Osteocyte (in vitro differentiated cells): ENCODE measurements around the gene TAC3. TPM values are rescaled to one million over a fixed set of nuclear protein-coding genes. Genes with fewer than 3 reads are reported as not detected.
"Not testable (repeated sequence)": the region's sequence is repeated elsewhere in the genome, so short reads cannot be mapped to it uniquely, and the experiment has no call there.

Experiments used
- DNase-seq: peaks from one replicate; pipeline ENCODE4 v3.0.0; 2021; ENCODE audit warnings: mixed read lengths; ENCODE audit not compliant: unreplicated experiment; ENCODE audit errors: extremely low spot score
- H3K27ac Mint-ChIP-seq: one replicate; pipeline ENCODE4 v1.8.0; 2021; ENCODE audit warnings: mild to moderate bottlenecking, mixed read lengths; ENCODE audit not compliant: unreplicated experiment
- H3K27me3 Mint-ChIP-seq: one replicate; pipeline ENCODE4 v1.8.0; 2021; ENCODE audit warnings: mixed read lengths; ENCODE audit not compliant: unreplicated experiment
- H3K36me3 Mint-ChIP-seq: one replicate; pipeline ENCODE4 v1.8.0; 2021; ENCODE audit warnings: mixed read lengths; ENCODE audit not compliant: unreplicated experiment
- H3K4me1 Mint-ChIP-seq: one replicate; pipeline ENCODE4 v1.8.0; 2021; ENCODE audit warnings: mixed read lengths; ENCODE audit not compliant: unreplicated experiment
- H3K4me3 Mint-ChIP-seq: one replicate; pipeline ENCODE4 v1.8.0; 2021; ENCODE audit warnings: mild to moderate bottlenecking, moderate library complexity, mixed read lengths; ENCODE audit not compliant: unreplicated experiment
- H3K9me3 Mint-ChIP-seq: one replicate; pipeline ENCODE4 v1.8.0; 2021; ENCODE audit warnings: mixed read lengths; ENCODE audit not compliant: unreplicated experiment
- CTCF ChIP-seq: fragments of 200-600 bp; sonication (generic); IDR thresholded peaks from 2 replicates; pipeline ENCODE4 v1.5.0; 2021; ENCODE audit warnings: antibody characterized with exemption, mild to moderate bottlenecking, moderate library complexity
- total RNA-seq: library from RNA; stranded (reverse); gene quantifications from 2 replicates; pipeline ENCODE4 v1.2.1, GENCODE V29; 2021

Gene TAC3
- total RNA-seq, 1 donor from 2014 or later, result not detected

GRCh38 chr12:56980268-56980667 lies 36.1 kb downstream of the TAC3 start:
- Mint-ChIP-seq H3K27me3 (peaks cover 16% of the 10 kb centered on the region), H3K4me3 (no peak overlapping the region), H3K27ac (no peak overlapping the region), H3K4me1 (no peaks in the 10 kb centered on the region), H3K36me3 (no peaks in the 10 kb centered on the region), H3K9me3 (no peaks in the 10 kb centered on the region)
- no peak for TF ChIP-seq CTCF
- DNase-seq, result no peak

- no peak for TF ChIP-seq CTCF
- Mint-ChIP-seq H3K36me3 (no peaks in the 10 kb centered on the region), H3K4me3 (no peak overlapping the region), H3K4me1 (no peaks in the 10 kb centered on the region), H3K9me3 (no peaks in the 10 kb centered on the region), H3K27ac (no peak overlapping the region), H3K27me3 (peaks cover 18% of the 10 kb centered on the region)
- DNase-seq, result peak; percentile 46
These were observed 36.7 kb downstream of the TAC3 start for GRCh38 chr12:56979628-56980027.

GRCh38 chr12:56978397-56979138 lies 37.8 kb downstream of the TAC3 start:
- Mint-ChIP-seq H3K4me1 (no peaks in the 10 kb centered on the region), H3K27ac (no peak overlapping the region), H3K9me3 (no peaks in the 10 kb centered on the region), H3K4me3 (no peak overlapping the region), H3K36me3 (no peaks in the 10 kb centered on the region), H3K27me3 (peaks cover 15% of the 10 kb centered on the region)
- DNase-seq, result peak; percentile 68
- TF ChIP-seq CTCF, result no peak

- not testable (repeated sequence) for H3K4me1 Mint-ChIP-seq, H3K9me3 Mint-ChIP-seq, H3K4me3 Mint-ChIP-seq, H3K36me3 Mint-ChIP-seq, DNase-seq, H3K27ac Mint-ChIP-seq
- H3K27me3 Mint-ChIP-seq, result peaks cover 23% of the 10 kb centered on the region
These were observed 39.0 kb downstream of the TAC3 start for GRCh38 chr12:56977361-56977760.

- H3K36me3 Mint-ChIP-seq, result not testable (repeated sequence)
These were observed 42.1 kb downstream of the TAC3 start for GRCh38 chr12:56974224-56974623.

GRCh38 chr12:56968910-56969309 lies 47.4 kb downstream of the TAC3 start:
- H3K36me3 Mint-ChIP-seq, H3K9me3 Mint-ChIP-seq, DNase-seq, H3K4me1 Mint-ChIP-seq, H3K27ac Mint-ChIP-seq, H3K4me3 Mint-ChIP-seq: not testable (repeated sequence)
- peaks cover 45% of the 10 kb centered on the region for H3K27me3 Mint-ChIP-seq

More at GRCh38 chr12:56974224-56974623, 42.1 kb downstream of the TAC3 start:
- not testable (repeated sequence) for H3K27ac Mint-ChIP-seq, H3K4me3 Mint-ChIP-seq, H3K9me3 Mint-ChIP-seq, H3K4me1 Mint-ChIP-seq, DNase-seq
- peaks cover 48% of the 10 kb centered on the region for H3K27me3 Mint-ChIP-seq

GRCh38 chr12:56965997-56966642 lies 50.2 kb downstream of the TAC3 start:
- DNase-seq, H3K9me3 Mint-ChIP-seq, H3K4me3 Mint-ChIP-seq, H3K36me3 Mint-ChIP-seq, H3K27ac Mint-ChIP-seq, H3K4me1 Mint-ChIP-seq: not testable (repeated sequence)
- peaks cover 43% of the 10 kb centered on the region for H3K27me3 Mint-ChIP-seq

- not testable (repeated sequence) for H3K36me3 Mint-ChIP-seq, H3K4me1 Mint-ChIP-seq, H3K4me3 Mint-ChIP-seq, DNase-seq, H3K27ac Mint-ChIP-seq, H3K9me3 Mint-ChIP-seq
- H3K27me3 Mint-ChIP-seq, result peaks cover 43% of the 10 kb centered on the region
These were observed 51.2 kb downstream of the TAC3 start for GRCh38 chr12:56965124-56965523.

GRCh38 chr12:56963557-56963956 lies 52.8 kb downstream of the TAC3 start:
- H3K4me1 Mint-ChIP-seq, H3K4me3 Mint-ChIP-seq, H3K36me3 Mint-ChIP-seq, H3K9me3 Mint-ChIP-seq, H3K27ac Mint-ChIP-seq: not testable (repeated sequence)
- DNase-seq, result peak; percentile 67
- H3K27me3 Mint-ChIP-seq, result peaks cover 42% of the 10 kb centered on the region
